MM.1S (cell line): ENCODE results near the gene SFXN5.

Experiments
- DNase-seq: peaks from one replicate; pipeline ENCODE4 v3.0.0-alpha.2; 2015
- H2AFZ ChIP-seq: fragments of 300-600 bp; sonication (generic); 2 replicates; pipeline ENCODE4 v1.6.0; 2016; ENCODE audit warnings: antibody characterized with exemption, low read length
- H3F3A ChIP-seq: fragments of 300-600 bp; sonication (generic); 2 replicates; pipeline ENCODE4 v1.6.1; 2016; ENCODE audit warnings: mild to moderate bottlenecking, antibody characterized with exemption, low read length, moderate library complexity, mixed read lengths; ENCODE audit not compliant: insufficient read depth
- H3K27ac ChIP-seq: fragments of 300-600 bp; sonication (generic); 2 replicates; pipeline ENCODE4 v1.5.1; 2016; ENCODE audit warnings: mild to moderate bottlenecking, low read length
- H3K27me3 ChIP-seq: fragments of 300-600 bp; sonication (generic); replicated peaks from 2 replicates; pipeline ENCODE4 v1.6.0; 2016; ENCODE audit warnings: low read length; ENCODE audit not compliant: insufficient read depth
- H3K36me3 ChIP-seq: fragments of 300-600 bp; sonication (generic); replicated peaks from 2 replicates; pipeline ENCODE4 v1.6.1; 2016; ENCODE audit warnings: mild to moderate bottlenecking, low read length, mixed read lengths; ENCODE audit not compliant: insufficient read depth
- H3K4me1 ChIP-seq: fragments of 300-600 bp; sonication (generic); 2 replicates; pipeline ENCODE4 v1.6.1; 2016; ENCODE audit warnings: low read length, mixed read lengths
- H3K4me2 ChIP-seq: fragments of 300-600 bp; sonication (generic); 2 replicates; pipeline ENCODE4 v1.6.0; 2016; ENCODE audit warnings: low read depth, low read length
- H3K4me3 ChIP-seq: fragments of 300-600 bp; sonication (generic); 2 replicates; pipeline ENCODE4 v1.5.1; 2016; ENCODE audit warnings: low read length, mixed read lengths
- H3K79me2 ChIP-seq: fragments of 300-600 bp; sonication (generic); 2 replicates; pipeline ENCODE4 v1.6.1; 2016; ENCODE audit warnings: mixed run types, low read length, mixed read lengths
- H3K9ac ChIP-seq: fragments of 300-600 bp; sonication (generic); 2 replicates; pipeline ENCODE4 v1.6.1; 2016; ENCODE audit warnings: low read length, mixed read lengths
- H3K9me2 ChIP-seq: fragments of 300-600 bp; sonication (generic); replicated peaks from 2 replicates; pipeline ENCODE4 v1.6.1; 2016; ENCODE audit warnings: mild to moderate bottlenecking, low read length, mixed read lengths; ENCODE audit not compliant: insufficient read depth
- H3K9me3 ChIP-seq: fragments of 300-600 bp; sonication (generic); replicated peaks from 2 replicates; pipeline ENCODE4 v1.6.1; 2016; ENCODE audit warnings: mild to moderate bottlenecking, low read length, mixed read lengths; ENCODE audit not compliant: insufficient read depth
- H4K20me1 ChIP-seq: fragments of 300-600 bp; sonication (generic); 2 replicates; pipeline ENCODE4 v1.6.1; 2016; ENCODE audit warnings: mild to moderate bottlenecking, low read length, moderate library complexity, mixed read lengths; ENCODE audit not compliant: insufficient read depth
- EZH2 ChIP-seq: fragments of 300-600 bp; sonication (generic); optimal IDR thresholded peaks from 2 replicates; pipeline ENCODE3; 2017; ENCODE audit warnings: low read depth, mild to moderate bottlenecking, antibody characterized with exemption, low read length, mixed read lengths
- EZH2phosphoT487 ChIP-seq: fragments of 300-600 bp; sonication (generic); IDR thresholded peaks from 2 replicates; pipeline ENCODE4 v1.6.1; 2018; ENCODE audit warnings: antibody characterized with exemption, low read length
- TF ChIP-seq, protein P1 (sequence below): fragments of 300-600 bp; sonication (generic); IDR thresholded peaks from 2 replicates; pipeline ENCODE4 v1.5.1; 2016; ENCODE audit warnings: antibody characterized with exemption, low read length, mixed read lengths

Gene SFXN5

DNA sequence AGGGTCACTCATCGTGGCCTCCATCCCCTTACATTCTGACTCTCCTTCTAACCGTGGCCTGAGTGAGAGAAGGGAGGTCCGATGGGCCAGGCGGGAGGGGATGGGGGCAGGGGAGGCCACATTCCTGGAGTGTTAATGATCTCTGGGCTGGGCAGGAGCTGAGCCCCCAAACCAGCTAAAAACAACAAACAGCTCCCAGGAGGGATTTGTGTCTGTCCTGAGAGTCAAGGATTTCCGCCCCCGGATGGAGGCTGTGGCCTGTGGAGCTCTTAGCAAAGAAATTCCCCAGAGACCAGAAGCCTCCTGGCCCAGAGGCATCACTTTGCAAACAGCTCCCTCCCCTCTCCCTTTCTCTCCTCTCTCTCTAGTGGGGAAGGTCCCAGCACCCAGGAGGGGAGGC lies 130.7 kb downstream of the SFXN5 start:
- H3K79me2 ChIP-seq = no peaks in the 10 kb centered on the region
- no peaks in the 10 kb centered on the region for H3F3A ChIP-seq
- H3K4me2 ChIP-seq = no peak overlapping the region
- no peaks in the 10 kb centered on the region for H3K4me1 ChIP-seq
- DNase-seq = no peak
- no peak overlapping the region for H3K27ac ChIP-seq
- TF ChIP-seq, protein P1, sequence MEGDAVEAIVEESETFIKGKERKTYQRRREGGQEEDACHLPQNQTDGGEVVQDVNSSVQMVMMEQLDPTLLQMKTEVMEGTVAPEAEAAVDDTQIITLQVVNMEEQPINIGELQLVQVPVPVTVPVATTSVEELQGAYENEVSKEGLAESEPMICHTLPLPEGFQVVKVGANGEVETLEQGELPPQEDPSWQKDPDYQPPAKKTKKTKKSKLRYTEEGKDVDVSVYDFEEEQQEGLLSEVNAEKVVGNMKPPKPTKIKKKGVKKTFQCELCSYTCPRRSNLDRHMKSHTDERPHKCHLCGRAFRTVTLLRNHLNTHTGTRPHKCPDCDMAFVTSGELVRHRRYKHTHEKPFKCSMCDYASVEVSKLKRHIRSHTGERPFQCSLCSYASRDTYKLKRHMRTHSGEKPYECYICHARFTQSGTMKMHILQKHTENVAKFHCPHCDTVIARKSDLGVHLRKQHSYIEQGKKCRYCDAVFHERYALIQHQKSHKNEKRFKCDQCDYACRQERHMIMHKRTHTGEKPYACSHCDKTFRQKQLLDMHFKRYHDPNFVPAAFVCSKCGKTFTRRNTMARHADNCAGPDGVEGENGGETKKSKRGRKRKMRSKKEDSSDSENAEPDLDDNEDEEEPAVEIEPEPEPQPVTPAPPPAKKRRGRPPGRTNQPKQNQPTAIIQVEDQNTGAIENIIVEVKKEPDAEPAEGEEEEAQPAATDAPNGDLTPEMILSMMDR = no peak
- TF ChIP-seq EZH2 = no peak
- TF ChIP-seq EZH2phosphoT487 = no peak
- H3K9ac ChIP-seq = no peak overlapping the region
- no peak overlapping the region for H2AFZ ChIP-seq
- H4K20me1 ChIP-seq = no peaks in the 10 kb centered on the region
- no peaks in the 10 kb centered on the region for H3K9me3 ChIP-seq
- no peaks in the 10 kb centered on the region for H3K9me2 ChIP-seq
- H3K36me3 ChIP-seq = no peaks in the 10 kb centered on the region
- no peaks in the 10 kb centered on the region for H3K27me3 ChIP-seq
- no peak overlapping the region for H3K4me3 ChIP-seq

DNA sequence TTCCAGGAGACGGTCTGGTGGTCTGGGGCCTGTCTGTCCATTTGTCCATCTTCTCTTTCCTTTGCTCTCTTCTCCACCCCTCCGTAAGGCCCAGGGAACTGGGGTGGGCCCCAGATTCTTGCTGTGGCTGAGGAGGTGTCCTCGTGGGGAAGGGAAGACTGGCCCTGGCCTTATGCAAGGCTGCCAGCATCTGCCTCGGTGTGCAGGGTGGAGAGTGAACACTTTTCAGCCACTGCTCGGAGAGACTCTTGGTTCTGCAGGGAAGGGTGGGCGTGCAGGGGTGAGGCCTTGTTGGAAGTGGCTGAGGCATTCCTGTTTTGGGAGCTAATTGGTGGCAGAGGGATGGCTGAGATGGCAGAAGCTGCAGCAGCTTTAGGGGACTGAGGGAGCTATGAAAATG lies 131.2 kb downstream of the SFXN5 start:
- Histone ChIP-seq H3K4me2 (no peak overlapping the region), H2AFZ (no peak overlapping the region), H3K4me3 (no peak overlapping the region), H3K9me3 (no peaks in the 10 kb centered on the region), H3F3A (no peaks in the 10 kb centered on the region), H3K27ac (no peak overlapping the region), H3K79me2 (no peaks in the 10 kb centered on the region), H3K9me2 (no peaks in the 10 kb centered on the region), H3K4me1 (no peaks in the 10 kb centered on the region), H4K20me1 (no peaks in the 10 kb centered on the region), H3K36me3 (no peaks in the 10 kb centered on the region), H3K9ac (no peak overlapping the region), H3K27me3 (no peaks in the 10 kb centered on the region)
- no peak for DNase-seq
- no peak for TF ChIP-seq EZH2phosphoT487
- TF ChIP-seq, protein P1 = no peak
- TF ChIP-seq EZH2 = no peak

DNA sequence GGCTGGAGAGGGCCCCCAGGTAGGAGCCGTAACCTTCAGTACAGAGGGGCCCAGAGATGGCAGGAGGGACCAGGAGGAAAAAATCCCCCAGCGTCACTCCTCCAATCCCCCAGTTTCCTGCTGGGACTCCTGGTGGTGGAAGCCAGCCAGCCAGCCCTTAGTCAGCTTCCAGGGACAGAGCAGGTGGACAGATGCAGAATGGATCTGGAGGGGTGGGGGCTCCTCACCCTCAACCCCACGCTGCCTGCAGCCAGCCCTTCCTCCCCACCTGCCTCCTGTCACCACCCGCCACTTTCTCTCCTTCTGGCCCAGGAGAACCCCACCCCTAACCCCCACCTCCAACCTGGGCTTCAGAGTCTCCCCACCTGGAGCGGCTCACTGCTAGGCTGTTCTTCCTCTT lies 133.1 kb downstream of the SFXN5 start:
- Histone ChIP-seq H3K36me3 (no peaks in the 10 kb centered on the region), H3K4me1 (no peaks in the 10 kb centered on the region), H3K4me2 (no peak overlapping the region), H2AFZ (no peak overlapping the region), H3K9me3 (no peaks in the 10 kb centered on the region), H3K9ac (no peak overlapping the region), H3K4me3 (no peak overlapping the region), H3K27ac (no peak overlapping the region), H3F3A (no peaks in the 10 kb centered on the region), H3K27me3 (no peaks in the 10 kb centered on the region), H3K9me2 (no peaks in the 10 kb centered on the region), H4K20me1 (no peaks in the 10 kb centered on the region), H3K79me2 (no peaks in the 10 kb centered on the region)
- no peak for DNase-seq
- no peak for TF ChIP-seq EZH2
- TF ChIP-seq, protein P1 = no peak
- TF ChIP-seq EZH2phosphoT487 = no peak

DNA sequence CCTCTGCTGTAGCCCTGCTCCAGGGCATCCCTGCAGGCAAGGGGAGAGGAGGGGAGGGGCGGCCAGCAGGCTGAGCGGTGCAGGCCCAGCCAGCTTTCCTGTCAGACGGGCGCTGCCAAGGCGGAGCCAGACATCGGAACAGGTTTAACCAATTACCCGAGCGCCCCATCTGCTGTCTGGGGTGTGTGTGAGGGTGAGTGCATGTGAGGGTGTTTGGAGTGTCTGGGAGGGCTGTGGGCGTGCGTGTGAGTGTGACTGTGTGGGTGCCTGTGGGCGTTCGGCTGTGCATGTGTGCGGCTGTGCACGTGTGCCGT lies 134.2 kb downstream of the SFXN5 start:
- Histone ChIP-seq H3K4me2 (no peak overlapping the region), H3F3A (no peaks in the 10 kb centered on the region), H3K4me1 (no peaks in the 10 kb centered on the region), H3K27ac (no peak overlapping the region), H3K4me3 (no peak overlapping the region), H4K20me1 (no peaks in the 10 kb centered on the region), H3K36me3 (no peaks in the 10 kb centered on the region), H3K79me2 (no peaks in the 10 kb centered on the region), H3K9me3 (no peaks in the 10 kb centered on the region), H2AFZ (no peak overlapping the region), H3K9ac (no peak overlapping the region), H3K9me2 (no peaks in the 10 kb centered on the region), H3K27me3 (no peaks in the 10 kb centered on the region)
- no peak for DNase-seq
- TF ChIP-seq, protein P1 = no peak
- TF ChIP-seq EZH2phosphoT487 = no peak
